Esophagus squamous epithelium (tissue), 4 donors: ENCODE results near the gene FBXL7.

ENCODE experiments used
- CTCF ChIP-seq, 6 experiments: fragments of 450-650 bp in 4 of 6; fragments of 200-600 bp in 2 of 6; sonication (generic) in 2 of 6; IDR thresholded peaks; one replicate each; pipeline ENCODE4 v1.5.1; 2016 to 2019; ENCODE audit warnings: antibody characterized with exemption in 6 of 6, mild to moderate bottlenecking in 4 of 6, moderate library complexity in 4 of 6
- POLR2A ChIP-seq, 4 donors: fragments of 450-650 bp; IDR thresholded peaks; one replicate each; pipeline ENCODE4 v1.6.1; 2017; ENCODE audit warnings: antibody characterized with exemption in 4 of 4, mild to moderate bottlenecking in 4 of 4, moderate library complexity in 3 of 4

- TF ChIP-seq CTCF (IDR thresholded peaks at IDR 0.05), result no peak
- no peak for TF ChIP-seq POLR2A (IDR thresholded peaks at IDR 0.05)
These were observed 134.8 kb downstream of the FBXL7 start for GRCh38 chr5:15634591-15635288.
